Activated naive CD8-positive, alpha-beta T cell (primary cell): Measurements from ENCODE around the gene GIMAP2.

Experiments
- H3K27ac Mint-ChIP-seq: one replicate; pipeline ENCODE4 v1.8.0; 2021; ENCODE audit warnings: mixed read lengths
- H3K27me3 Mint-ChIP-seq: one replicate; pipeline ENCODE4 v1.8.0; 2021; ENCODE audit warnings: mixed read lengths
- H3K36me3 Mint-ChIP-seq: one replicate; pipeline ENCODE4 v1.8.0; 2021; ENCODE audit warnings: mixed read lengths
- H3K4me1 Mint-ChIP-seq: one replicate; pipeline ENCODE4 v1.8.0; 2021; ENCODE audit warnings: low read depth, mixed read lengths
- H3K4me3 Mint-ChIP-seq: one replicate; pipeline ENCODE4 v1.8.0; 2021; ENCODE audit warnings: mild to moderate bottlenecking, mixed read lengths
- H3K9me3 Mint-ChIP-seq: one replicate; pipeline ENCODE4 v1.8.0; 2021; ENCODE audit warnings: low read depth, mixed read lengths

Gene GIMAP2

DNA sequence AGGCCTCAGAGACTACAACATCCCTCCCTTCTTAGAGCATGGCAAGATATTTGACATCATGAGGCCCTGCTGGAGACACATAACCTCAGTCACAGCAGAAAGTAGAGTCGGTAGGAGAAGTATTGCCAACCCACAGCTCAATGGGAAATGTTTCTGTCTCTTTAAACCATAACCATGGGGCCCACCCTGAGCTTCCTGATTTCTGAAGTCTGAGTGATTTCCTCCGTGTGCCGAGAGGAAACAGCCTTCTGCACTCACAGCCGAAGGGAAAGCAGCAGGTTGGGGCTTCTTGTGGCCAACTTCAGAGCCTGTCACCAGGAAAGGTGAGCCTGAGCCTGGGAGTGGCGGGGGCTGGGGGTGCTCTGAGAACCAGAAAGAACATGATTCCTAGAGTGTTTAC, 30.9 kb downstream of the GIMAP2 start, which contains the start of gene GIMAP1:
GIMAP1 (plus strand) TSS at position 246 of the 400 bp plus-strand sequence. CDS start 2,435 bp downstream, outside the sequence.
- H3K4me3 Mint-ChIP-seq = peak within 1 kb of the TSS; percentile 92
- H3K36me3 Mint-ChIP-seq = peaks cover 19% of the 10 kb centered on the region
- no peaks in the 10 kb centered on the region for H3K9me3 Mint-ChIP-seq
- H3K27ac Mint-ChIP-seq = peak within 1 kb of the TSS; percentile 95
- H3K4me1 Mint-ChIP-seq = peaks cover 64% of the 10 kb centered on the region
- H3K27me3 Mint-ChIP-seq = no peaks in the 10 kb centered on the region

DNA sequence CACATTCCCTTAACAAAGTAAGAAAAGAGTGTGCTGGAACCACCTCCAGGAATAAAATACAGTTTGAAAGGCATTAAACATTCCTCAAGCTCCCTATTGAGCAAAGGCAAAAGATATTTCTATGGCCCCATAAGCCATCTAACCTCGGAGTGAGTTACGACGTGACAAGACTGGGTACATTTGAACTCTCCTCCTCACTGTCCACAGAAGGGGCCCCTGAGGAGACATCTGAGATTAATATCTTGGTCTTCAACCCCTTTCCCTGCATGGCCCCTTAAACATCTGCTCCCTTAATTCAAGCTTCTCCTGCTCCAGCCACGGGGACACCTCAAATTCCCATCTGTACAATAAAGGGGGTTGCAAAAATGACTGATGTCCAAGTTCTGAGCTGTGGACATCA, 31.4 kb downstream of the GIMAP2 start:
- H3K4me3 Mint-ChIP-seq = peak overlapping the region; percentile 92
- H3K4me1 Mint-ChIP-seq = peaks cover 69% of the 10 kb centered on the region
- peak overlapping the region; percentile 95 for H3K27ac Mint-ChIP-seq
- no peaks in the 10 kb centered on the region for H3K27me3 Mint-ChIP-seq
- no peaks in the 10 kb centered on the region for H3K9me3 Mint-ChIP-seq
- H3K36me3 Mint-ChIP-seq = peaks cover 20% of the 10 kb centered on the region

DNA sequence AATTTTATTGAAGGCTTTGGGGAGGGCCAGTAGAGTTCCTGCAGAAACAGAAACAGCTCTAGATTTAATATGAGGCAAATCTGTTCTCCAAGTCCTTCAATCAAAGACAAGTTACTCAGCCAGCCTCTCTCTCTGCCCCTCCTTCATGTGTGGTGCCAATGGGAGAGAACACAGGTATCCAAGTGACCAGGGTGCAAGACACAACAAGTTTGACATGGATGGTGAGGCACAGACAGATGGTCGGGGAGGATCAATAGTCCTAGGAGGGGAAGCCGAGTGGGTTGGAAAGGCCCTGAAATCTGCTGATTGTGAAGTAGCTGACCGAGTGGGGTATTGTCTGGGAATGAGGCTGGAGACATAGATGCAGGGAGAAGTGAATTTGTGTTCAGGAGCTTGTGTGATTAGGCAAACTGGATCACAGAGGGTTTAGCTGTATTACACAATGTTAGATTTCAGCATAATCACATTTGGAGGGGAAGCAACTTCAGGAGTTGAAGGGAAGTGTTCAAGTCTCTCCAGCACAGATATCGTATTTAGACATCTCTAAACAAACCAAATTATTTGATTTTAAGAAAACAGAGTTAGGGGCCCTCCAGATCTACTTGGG, 32.4 kb downstream of the GIMAP2 start:
- H3K27me3 Mint-ChIP-seq = no peaks in the 10 kb centered on the region
- H3K36me3 Mint-ChIP-seq = peaks cover 21% of the 10 kb centered on the region
- peak overlapping the region; percentile 92 for H3K4me3 Mint-ChIP-seq
- H3K27ac Mint-ChIP-seq = peak overlapping the region; percentile 95
- H3K4me1 Mint-ChIP-seq = peaks cover 79% of the 10 kb centered on the region
- no peaks in the 10 kb centered on the region for H3K9me3 Mint-ChIP-seq

DNA sequence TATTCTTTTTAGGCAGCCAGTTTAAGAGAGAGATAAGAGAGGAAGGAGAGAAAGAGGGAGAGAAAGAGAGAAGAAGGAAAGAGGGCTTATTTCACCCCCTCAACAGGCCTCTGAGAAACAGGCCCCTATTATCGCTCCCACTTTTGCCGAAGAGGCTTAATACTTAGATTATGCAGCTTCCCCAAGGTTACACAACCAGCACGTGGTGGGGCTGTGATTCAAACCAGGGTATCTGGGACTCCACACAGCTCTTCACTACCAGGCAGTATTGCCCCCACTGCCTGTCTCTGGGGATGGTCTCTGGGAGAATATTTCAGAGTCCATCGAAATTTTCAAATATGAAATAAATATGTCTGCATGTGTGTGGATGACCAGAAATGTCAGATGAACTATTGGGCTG, 33.9 kb downstream of the GIMAP2 start:
- Mint-ChIP-seq H3K27me3 (no peaks in the 10 kb centered on the region), H3K27ac (peak overlapping the region; percentile 95), H3K4me1 (peaks cover 88% of the 10 kb centered on the region), H3K4me3 (peak overlapping the region; percentile 92), H3K9me3 (no peaks in the 10 kb centered on the region), H3K36me3 (peaks cover 28% of the 10 kb centered on the region)

DNA sequence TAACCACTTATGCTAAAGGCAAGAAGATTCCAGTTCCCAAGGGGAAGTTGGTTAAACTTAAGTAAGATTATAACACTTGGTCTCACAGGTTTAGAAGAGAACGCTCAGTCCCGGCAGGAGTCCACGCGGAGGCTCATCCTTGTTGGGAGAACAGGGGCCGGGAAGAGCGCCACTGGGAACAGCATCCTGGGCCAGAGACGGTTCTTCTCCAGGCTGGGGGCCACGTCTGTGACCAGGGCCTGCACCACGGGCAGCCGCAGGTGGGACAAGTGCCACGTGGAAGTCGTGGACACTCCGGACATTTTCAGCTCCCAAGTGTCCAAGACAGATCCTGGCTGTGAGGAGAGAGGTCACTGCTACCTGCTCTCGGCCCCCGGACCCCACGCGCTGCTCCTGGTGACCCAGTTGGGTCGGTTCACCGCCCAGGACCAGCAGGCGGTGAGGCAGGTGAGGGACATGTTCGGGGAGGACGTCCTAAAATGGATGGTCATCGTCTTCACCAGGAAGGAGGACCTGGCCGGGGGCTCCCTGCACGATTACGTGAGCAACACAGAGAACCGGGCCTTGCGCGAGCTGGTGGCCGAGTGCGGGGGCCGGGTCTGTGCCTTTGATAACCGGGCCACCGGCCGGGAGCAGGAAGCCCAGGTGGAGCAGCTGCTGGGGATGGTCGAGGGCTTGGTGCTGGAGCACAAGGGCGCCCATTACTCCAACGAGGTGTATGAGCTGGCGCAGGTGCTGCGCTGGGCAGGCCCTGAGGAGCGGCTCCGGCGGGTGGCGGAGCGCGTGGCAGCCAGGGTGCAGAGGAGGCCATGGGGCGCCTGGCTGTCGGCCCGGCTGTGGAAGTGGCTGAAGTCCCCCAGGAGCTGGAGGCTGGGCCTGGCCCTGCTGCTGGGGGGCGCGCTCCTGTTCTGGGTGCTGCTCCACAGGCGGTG, 34.7 kb downstream of the GIMAP2 start:
- Mint-ChIP-seq H3K4me3 (peak overlapping the region; percentile 92), H3K4me1 (peaks cover 82% of the 10 kb centered on the region), H3K27me3 (no peaks in the 10 kb centered on the region), H3K36me3 (peaks cover 30% of the 10 kb centered on the region), H3K9me3 (no peaks in the 10 kb centered on the region), H3K27ac (peak overlapping the region; percentile 95)

DNA sequence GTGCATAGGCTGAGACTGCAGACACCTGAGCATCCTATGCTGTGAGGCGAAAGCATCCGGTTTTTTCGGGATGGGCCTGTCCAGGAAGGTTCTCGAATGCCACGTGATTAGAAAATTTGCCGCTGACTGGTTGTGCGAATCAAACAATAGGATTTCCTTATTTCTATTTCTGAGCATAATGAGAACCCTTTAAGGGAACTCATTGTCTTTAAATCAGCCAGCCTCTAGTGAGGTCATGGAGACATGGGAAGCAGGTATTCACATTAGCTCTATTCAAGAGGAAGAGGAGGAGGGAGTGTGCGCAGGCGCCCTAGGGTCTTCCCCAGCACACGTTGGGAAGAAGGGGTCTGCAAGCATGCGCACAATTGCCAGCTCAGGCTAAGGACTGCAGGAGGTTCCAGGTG, 36.5 kb downstream of the GIMAP2 start:
- Mint-ChIP-seq H3K4me3 (peak overlapping the region; percentile 52), H3K9me3 (peaks cover 7% of the 10 kb centered on the region), H3K27ac (peak overlapping the region; percentile 92), H3K36me3 (peaks cover 42% of the 10 kb centered on the region), H3K27me3 (no peaks in the 10 kb centered on the region), H3K4me1 (peaks cover 79% of the 10 kb centered on the region)

DNA sequence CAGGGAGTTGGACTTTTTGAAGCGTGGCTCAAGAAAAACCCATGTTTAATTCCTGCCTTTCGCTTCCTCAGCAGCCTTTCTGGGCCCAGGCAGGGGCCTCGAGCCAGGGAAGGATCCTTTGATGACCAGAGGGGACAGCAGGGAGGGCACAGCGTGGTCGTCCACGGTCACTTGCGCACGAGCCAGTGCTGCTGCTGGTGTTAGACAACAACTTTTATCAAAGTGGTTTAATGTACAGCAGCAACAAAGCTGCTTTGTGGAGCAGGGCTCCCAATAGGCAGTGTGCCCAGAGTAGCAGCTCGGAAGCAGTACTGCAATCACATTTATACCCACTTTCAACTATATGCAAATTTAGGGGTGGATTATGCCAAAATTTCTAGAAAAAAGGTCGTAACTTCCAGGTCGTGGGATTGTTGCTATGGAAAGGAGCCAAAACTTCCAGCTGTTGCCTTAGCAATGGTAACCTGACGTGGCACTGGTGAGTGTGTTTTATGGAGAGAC, 37.0 kb downstream of the GIMAP2 start:
- H3K9me3 Mint-ChIP-seq = peaks cover 9% of the 10 kb centered on the region
- peak overlapping the region; percentile 92 for H3K27ac Mint-ChIP-seq
- no peaks in the 10 kb centered on the region for H3K27me3 Mint-ChIP-seq
- peaks cover 78% of the 10 kb centered on the region for H3K4me1 Mint-ChIP-seq
- H3K4me3 Mint-ChIP-seq = peak overlapping the region; percentile 52
- H3K36me3 Mint-ChIP-seq = peaks cover 46% of the 10 kb centered on the region

DNA sequence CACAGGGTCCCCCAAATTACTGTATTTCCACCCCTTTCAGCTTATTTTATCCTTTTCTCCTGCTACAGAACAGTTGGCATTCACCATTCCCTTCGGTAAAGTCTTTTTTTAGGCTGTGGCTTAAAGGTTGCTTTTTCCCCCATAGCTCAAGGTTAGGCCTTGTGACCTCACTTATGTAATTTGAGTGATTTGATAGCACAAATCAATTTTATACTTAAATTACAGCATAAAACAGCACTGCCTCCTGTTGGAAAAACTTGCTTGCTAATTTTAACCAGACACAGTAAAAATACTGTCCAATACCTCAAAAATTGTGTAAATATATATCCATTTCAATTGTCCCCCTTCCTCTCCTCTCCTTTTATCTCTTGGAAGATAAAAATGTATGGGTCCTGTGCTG, 38.0 kb downstream of the GIMAP2 start:
- peaks cover 75% of the 10 kb centered on the region for H3K4me1 Mint-ChIP-seq
- H3K9me3 Mint-ChIP-seq = peaks cover 19% of the 10 kb centered on the region
- peaks cover 52% of the 10 kb centered on the region for H3K36me3 Mint-ChIP-seq
- peak overlapping the region; percentile 92 for H3K27ac Mint-ChIP-seq
- no peaks in the 10 kb centered on the region for H3K27me3 Mint-ChIP-seq
- H3K4me3 Mint-ChIP-seq = peak overlapping the region; percentile 52

DNA sequence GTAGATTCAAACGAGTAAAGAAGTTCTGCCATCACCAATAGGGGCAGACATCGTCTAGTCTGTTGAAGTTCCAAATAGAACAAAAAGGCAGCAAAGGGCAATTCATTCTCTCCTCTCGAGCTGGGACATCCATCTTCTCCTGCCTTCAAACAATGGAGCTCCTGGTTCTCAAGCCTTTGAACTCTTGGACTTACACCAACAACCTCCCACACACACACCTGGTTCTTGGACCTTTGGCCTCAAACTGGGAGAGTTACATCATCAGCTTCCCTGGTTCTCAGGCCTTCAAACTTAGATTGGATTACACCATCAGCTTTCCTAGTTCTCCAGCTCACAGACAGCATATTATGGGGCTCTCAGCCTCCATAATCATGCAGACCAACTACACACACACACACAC, 41.9 kb downstream of the GIMAP2 start:
- Mint-ChIP-seq H3K27me3 (no peaks in the 10 kb centered on the region), H3K9me3 (peaks cover 25% of the 10 kb centered on the region), H3K4me1 (peaks cover 75% of the 10 kb centered on the region), H3K27ac (peak overlapping the region; percentile 70), H3K4me3 (no peak overlapping the region), H3K36me3 (peaks cover 44% of the 10 kb centered on the region)

DNA sequence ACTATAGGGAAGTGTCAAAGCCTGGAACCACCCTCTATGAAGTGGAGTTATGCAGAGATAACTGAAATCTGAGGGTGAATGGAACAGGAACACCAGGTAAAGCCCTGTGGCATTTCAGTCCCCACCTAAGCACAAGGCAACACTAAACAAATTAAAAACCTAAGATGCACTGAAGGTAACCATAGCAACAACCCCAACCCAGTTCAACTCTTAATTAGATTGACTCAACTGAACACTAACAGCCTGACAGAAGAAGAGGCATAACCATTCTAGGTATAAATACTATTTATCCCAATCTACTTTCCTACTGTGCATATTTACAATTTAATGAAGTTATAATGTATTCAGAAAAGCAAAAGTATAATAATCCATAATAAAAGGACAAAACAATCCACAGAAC, 42.5 kb downstream of the GIMAP2 start:
- Mint-ChIP-seq H3K36me3 (peaks cover 44% of the 10 kb centered on the region), H3K27me3 (no peaks in the 10 kb centered on the region), H3K4me1 (peaks cover 75% of the 10 kb centered on the region), H3K4me3 (no peak overlapping the region), H3K27ac (peak overlapping the region; percentile 70), H3K9me3 (peaks cover 25% of the 10 kb centered on the region)

DNA sequence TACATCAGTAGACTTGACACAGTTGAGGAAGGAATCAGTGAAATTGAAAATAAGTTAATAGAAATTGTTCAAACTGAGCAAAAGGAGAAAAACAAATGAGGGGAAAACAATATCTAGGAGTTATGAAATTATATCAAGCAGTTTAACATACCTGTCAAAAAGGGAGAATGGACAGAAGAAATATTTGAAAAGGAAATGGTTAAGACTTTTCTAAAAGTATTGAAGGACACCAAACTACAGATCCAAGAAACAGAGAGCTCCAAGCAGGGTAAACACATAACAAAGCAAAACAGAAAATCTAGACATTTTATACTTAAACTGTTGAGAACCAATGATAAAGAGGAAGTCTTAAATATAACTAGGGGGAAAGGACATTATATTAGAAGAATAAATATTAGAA, 43.1 kb downstream of the GIMAP2 start:
- peak overlapping the region; percentile 42 for H3K27ac Mint-ChIP-seq

DNA sequence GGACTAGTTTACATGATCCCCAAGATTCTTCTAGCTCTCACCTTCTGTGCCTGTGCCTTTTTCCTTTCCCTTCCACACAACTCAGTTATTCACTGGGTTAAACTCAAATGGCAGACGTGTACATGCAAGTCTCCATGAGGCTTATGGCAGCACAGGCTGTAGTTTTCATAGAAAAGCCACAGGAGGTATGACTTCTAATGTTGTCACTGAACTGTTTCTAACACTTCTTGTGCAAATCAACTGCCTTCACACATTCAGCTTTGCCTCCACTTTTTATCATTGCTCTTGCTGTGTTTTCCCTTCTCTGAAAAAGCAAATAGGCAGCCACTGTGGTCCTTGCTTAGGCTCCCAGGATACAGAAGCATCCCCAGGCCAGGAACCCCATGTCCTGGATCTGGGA, 46.4 kb downstream of the GIMAP2 start:
- Mint-ChIP-seq H3K9me3 (peaks cover 19% of the 10 kb centered on the region), H3K27me3 (no peaks in the 10 kb centered on the region), H3K27ac (peak overlapping the region; percentile 99), H3K4me1 (peaks cover 88% of the 10 kb centered on the region), H3K4me3 (peak overlapping the region; percentile 62), H3K36me3 (peaks cover 18% of the 10 kb centered on the region)

More for the DNA sequence above, 43.1 kb downstream of the GIMAP2 start:
- no peaks in the 10 kb centered on the region for H3K27me3 Mint-ChIP-seq
- peaks cover 25% of the 10 kb centered on the region for H3K9me3 Mint-ChIP-seq
- H3K4me3 Mint-ChIP-seq = no peak overlapping the region
- H3K4me1 Mint-ChIP-seq = peaks cover 75% of the 10 kb centered on the region
- peaks cover 38% of the 10 kb centered on the region for H3K36me3 Mint-ChIP-seq

DNA sequence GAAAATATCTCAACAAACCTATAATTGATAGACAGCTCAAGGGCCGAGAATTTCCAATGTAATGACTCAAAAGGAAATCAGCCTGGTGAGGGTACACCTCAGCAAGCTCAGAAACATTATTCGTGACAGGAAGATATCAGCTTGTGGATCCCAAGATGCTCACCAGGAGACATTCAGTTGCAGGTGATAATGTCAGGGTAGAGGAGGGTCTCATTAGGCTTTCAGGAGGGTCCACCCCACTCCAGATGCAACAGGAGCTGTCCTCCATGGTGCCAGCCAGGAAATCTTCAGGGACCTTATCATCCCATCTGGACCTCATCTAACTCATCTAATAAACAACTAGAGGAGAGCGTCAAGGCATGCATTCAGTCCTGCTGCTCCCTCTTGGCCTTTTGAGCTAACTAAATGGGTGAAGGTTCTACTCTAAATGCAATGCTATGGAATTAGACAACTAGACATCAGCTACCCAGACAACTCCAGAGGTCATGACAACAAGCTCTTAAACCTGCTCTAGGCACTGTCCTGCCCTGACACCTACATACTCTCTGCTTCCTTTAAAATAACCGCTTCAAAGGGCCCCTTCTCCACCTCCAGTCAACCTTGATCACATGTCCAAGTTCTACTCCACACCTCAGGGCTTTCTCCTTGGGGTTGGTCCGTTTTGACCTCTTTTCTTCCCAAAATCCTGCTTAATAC, 47.4 kb downstream of the GIMAP2 start:
- Mint-ChIP-seq H3K27me3 (no peaks in the 10 kb centered on the region), H3K4me1 (peaks cover 85% of the 10 kb centered on the region), H3K27ac (peak overlapping the region; percentile 99), H3K9me3 (peaks cover 11% of the 10 kb centered on the region), H3K4me3 (peak overlapping the region; percentile 62), H3K36me3 (peaks cover 9% of the 10 kb centered on the region)

DNA sequence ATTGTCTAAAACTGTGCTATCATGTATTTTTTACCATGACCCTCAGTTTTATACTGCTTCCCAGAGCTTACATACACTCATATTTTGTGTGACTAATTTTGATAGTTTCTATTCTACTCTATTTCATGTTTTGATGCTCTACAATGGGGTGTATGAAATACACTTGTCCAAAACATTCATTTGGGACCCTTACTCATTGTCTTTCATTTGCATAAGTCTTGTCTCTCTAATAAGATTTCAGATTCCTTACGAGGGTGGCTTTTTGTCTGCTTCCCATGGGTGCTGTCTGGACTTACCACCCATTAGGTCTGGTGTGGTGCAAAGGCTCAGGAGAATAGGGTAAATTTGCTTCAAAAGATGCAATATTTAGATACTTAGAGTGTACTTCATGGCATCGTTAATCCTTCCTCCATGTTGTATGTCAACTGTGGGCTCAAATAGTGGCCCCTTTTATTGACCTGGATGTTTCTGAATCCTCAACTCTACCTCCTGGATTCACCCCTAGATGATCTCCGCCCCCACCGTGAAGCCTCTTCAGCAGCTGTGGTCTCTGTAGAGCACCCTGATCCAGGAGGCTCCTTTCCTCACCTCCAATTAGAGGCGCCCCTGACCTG, 48.1 kb downstream of the GIMAP2 start:
- Mint-ChIP-seq H3K27me3 (no peaks in the 10 kb centered on the region), H3K36me3 (peaks cover 4% of the 10 kb centered on the region), H3K27ac (peak overlapping the region; percentile 99), H3K4me1 (peaks cover 81% of the 10 kb centered on the region), H3K4me3 (peak overlapping the region; percentile 62), H3K9me3 (peaks cover 5% of the 10 kb centered on the region)
